ENCODE measurements around the gene ZNF488.
"Not testable (repeated sequence)": the region's sequence is repeated elsewhere in the genome, so short reads cannot be mapped to it uniquely, and the experiment has no call there.

ZNF488 gene

DNA sequence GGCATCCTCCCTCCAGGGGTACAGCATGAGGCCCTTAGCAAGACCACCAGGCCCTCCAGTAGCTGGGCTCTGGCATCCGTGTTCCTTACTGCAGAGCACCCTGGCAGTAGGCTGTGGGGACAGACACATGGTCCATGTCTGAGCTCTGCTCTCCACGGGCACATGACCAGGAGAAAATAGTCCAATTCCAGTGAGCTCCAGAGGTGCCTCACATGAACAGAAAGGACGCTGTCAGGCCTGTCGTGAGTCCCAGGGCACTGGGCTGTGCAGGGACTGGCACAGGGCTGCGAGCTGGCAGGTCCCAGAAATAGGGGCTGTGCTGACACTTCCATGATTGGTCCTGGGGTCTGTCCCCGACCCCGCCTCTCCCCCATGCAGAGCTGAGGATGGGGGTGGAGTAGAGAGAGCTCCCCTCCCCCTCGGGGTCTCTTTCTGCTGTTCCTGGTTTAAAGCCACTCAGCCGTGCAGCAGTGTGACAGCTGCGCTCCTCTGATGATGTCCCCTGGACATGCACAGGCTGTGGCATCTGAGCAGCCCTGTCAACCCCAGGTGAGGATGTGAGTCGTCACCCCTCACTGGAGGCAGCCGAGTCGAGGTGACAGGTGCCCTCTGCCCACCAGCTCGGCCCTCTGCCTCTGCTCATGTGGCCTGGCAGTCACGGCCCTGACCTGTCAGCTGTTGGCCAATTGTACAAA lies 25.2 kb upstream of the ZNF488 start:
- DNase-seq: no peak

DNA sequence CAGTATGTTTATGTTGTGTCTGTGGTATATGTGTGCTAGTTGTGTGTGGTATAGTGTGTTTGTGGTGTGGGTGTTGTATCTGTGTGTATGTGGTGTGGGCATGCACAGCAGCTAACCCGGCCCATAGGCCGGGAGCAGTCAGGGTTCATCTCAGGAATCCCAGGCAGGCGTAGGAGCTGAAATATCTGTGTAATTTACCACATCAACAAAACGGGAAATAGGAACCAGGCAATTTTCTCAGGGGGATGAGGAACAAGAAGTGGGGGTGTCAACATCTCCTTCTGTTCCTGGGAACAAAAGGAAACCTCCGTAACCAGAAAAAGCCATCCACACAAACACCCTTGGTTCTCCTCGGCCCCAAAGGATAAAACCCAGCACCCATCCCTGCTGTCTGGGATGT lies 24.5 kb upstream of the ZNF488 start:
- DNase-seq: no peak

DNA sequence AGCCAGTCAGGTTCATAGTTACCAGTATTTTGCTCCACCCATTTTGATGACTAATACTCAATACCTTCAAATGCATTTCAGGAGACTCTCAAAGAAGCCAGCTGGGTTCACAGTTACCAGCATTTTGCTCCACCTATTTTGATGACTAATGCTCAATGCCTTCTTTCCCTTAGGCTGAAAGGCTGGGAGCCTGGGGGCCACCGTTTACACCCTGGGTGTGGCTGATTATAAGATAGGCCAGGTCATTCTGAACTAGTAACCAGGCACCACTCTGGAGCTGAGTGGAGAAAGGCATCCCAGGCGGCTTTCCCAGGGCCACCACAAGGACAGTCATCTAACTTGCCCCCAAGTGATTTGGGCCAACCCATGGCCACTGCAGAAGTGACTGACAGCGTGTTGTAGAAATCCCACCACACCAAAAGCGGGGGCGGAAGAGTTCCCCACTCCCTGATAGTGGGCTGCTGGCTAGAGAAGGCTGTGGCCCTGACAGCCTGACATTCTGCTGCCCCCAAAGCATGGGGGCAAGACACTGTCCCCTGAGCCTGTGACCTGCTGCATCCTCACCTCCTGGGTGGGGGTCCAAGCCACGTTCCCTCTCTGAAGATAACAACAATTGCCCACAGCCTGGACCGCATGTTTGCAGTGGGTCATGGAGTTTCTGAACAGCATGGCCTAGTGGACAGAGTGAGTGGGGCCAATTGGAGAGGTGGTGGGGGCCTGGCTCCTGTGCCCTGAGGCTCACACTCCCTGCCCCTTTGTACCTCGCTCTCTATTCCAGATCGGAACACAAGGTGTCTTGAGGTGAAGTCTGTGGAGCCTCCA lies 23.0 kb upstream of the ZNF488 start:
- DNase-seq: no peak

DNA sequence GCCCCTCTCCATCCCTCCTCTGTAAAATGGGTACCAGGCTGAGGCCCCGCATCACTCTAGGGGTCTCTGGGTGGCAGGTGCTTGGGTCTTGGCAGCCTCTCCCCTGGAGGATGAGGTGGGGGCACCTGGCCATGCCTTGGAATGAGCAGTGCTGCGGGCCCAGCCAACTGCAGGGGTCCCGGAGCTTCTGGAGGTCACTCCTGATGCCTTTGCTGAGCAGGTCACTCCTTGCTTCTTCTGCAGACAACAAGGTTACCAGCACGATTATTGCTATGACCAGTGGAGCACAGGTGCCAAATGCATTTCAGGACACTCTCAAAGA lies 22.4 kb upstream of the ZNF488 start:
- no peak for DNase-seq

DNA sequence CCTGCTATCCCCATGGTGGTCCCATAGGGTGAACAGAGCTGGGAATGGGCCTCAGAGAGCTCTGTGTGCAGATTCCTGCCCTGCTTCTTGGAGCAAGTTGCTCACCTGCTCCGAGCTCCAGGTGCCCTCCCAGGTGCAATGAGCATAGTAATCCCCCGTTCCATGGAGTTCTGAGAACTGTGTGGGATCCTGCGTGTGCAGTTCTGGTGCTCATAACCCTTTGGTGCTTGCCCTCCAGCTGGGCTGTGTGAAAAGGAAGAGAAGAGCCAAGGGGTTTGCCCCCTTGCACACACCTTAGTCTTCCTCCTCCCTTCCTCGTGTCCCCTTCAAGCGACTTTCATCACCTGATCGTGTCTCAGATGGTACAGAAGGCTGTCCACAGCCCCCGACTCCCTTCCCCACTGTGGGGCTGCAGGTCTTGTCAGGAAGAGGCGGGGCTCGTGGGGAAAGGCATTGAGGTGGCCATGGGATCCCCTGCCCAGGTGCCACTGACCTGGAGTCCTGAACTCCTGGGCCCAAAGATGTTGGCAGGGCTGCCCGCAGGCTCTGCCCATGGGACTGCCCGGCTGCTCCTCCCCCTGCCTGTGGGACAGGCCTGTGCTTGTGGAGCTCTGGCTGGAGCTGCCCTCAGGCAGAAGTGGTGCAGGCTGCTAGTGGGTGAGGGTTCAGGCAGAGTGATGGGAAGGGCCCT lies 21.9 kb upstream of the ZNF488 start:
- DNase-seq: no peak

DNA sequence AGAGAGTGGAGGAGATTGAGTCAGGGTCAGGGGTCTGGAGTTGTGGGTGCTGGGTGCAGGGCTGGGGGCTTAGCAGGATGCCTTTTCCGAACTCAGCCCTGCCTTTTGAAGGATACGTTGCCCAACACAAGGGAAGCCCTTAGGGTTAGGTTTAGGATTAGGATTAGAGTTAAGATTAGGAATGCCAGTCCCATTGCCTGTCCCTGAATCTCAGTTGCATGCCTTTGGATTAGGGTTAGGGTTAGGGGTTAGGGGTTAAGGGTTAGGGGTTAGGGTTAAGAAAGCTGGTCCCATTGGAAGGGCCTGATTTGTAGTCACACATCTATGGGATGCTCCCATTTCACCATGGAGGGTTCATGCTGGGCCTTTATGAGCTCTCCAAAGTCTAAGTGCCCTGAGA lies 20.8 kb upstream of the ZNF488 start:
- no peak for DNase-seq

DNA sequence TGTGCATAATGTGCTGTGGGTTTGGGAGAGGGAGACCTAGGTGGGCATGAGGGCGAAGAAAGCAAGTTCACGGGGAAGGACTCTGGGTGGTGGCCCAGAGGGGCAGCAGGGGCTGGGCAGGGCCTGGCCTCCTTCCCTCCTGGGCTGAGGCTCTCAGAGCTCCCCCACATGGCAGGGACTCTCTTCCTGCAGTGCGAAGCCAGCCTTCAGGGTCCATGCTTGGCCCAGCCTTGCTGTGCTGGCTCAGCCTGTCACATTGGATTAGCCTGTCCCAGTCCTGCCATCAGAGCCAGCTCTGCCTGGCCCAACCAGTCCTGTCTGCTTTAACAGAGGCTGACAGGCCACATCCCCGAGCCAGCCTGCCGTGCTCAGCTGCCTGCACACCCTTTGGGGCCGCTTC lies 20.4 kb upstream of the ZNF488 start:
- no peak for DNase-seq

DNA sequence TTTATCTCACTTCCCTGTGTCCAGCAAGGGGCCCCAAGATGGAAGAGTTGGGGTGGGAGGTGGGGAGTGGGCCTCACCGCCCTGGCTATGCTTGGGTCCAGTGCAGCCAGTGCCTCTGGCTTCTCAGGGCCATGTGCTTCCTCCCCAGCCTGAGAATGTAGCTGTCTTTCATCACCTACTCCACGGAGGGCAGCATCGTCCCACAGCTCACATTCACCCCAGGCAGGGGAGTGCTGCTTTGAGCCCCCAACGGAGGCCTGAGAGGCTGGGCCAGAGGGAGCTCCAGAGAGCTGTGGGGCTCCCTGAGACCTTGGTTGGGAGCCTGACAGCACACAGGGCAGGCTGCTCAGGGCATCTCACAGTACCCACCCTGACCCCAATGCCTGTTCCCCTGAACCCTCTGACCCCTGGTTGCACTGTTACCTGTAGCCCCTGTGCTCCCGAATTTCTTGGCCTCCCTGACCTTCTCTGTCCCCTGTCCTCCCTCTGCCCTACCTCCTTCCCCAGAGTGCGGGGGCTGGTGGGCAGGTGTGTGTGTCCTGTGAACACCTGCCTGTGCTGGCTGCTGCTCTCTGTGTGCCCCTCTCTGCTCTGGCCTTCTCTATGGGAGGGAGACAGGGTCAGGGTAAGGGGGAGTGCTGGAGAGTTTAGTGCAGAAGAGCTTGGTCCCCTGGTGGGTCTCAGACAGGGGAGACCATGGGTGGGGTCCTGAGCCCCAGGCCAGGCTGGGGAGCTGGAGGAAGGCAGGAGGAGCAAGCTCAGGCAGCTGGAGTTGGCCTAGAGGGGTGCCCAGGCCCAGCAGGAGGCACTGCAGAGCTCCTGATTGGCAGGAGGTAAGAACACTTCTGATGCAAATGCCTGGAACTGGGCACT lies 19.6 kb upstream of the ZNF488 start:
- no peak for DNase-seq

DNA sequence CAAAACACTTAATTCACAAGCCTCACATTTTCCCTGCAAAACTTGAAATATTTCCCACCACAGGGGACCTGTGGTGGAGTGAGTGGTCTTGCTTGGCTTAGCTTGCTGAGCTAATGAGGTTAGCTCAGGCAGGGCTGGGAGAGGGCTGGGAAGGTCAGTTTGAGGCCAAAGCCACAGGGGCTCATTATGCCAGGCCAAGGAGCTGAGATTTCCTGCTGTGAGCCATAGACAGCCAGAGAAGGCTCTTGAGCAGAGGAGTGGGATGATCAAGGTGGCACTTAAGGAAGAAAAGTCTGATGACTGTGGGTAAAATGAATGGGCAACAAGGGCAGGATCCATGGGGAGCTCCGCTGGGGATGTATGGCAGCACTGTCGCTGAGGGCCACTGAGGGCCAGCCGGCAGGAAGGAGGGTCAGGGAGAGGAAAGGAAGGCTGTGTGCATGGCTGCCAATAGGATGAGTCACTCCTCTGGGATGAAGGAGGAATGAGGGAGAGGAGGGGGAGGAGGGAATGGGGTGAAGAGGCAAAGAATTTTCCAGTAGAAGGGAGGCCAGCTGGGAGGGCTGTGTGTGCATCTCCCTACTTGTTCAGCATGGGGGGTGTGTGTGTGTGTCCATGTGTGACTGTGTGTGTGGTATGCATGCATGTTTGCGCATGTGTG lies 18.7 kb upstream of the ZNF488 start:
- no peak for DNase-seq

DNA sequence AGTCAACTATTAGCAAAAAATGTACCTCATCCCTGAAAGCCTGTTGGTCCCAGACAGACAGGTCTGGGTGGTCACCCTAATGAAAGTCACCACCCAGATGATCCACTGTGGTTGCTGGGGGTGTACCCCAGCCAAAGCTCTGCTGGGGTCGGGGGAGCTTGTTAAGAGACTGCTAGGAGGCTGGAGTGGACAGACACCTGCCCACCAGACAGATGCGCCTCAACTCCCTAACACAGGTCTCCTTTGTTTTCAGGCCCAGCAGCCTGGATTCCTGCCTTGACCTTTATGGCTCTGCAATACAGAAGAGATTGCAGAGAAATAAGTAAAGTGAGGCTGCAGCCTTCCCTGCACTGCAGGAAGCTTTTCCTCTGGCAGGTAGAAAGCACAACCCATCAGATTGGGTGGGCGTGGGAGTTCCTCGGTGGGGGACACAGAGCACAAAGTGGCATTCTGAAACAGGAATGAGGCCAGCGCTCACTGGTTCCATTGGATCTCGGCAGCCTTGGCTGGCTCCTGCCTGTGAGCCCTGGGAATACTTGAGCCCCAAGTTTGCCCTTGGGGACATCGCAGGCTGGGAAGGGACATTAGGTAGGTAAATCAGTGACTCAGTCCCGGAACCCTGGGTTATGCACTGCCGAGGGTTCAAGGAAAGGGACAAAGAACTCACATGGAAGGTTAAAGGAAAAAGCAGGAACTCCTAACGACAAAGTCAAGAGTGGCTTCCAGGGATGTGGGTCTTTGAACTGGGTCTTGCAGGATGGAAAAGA lies 18.0 kb upstream of the ZNF488 start:
- no peak for DNase-seq

DNA sequence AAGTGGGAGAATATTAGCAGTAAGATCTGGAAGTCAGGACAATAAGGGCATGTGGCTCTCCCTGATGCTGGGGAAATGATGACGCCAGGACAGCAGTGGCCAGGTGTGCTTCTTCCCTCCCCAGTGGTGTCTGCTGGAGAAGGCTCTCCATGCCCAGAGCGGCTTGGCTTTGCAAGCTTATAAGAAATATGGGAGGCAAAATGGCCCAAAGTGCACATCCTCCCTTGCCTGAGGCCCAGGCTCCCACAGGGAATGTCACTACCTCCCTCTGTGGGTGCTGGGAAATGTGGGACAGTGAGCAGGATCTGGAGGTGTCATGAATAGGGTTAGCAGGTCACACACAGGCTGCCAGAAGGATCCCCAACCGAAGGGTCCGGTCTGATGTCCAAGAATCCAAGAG lies 17.1 kb upstream of the ZNF488 start:
- no peak for DNase-seq

DNA sequence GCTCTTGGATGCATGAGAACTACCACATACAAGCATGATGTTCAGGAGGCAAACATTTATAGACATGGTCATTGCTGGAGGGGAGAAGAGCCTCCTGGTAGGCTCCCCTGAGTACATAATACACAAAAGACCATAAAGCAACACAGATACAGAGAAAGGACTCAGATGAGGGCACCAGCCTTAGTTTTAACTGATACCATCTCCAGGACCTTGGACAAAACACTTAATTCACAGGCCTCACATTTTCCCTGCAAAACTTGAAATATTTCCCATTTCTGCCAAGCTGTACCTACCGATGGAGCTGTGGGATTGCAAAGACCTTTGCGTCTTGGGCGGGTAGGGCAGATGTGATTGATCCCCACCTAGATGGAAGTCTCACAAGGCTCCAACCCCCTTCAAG lies 16.7 kb upstream of the ZNF488 start:
- no peak for DNase-seq

DNA sequence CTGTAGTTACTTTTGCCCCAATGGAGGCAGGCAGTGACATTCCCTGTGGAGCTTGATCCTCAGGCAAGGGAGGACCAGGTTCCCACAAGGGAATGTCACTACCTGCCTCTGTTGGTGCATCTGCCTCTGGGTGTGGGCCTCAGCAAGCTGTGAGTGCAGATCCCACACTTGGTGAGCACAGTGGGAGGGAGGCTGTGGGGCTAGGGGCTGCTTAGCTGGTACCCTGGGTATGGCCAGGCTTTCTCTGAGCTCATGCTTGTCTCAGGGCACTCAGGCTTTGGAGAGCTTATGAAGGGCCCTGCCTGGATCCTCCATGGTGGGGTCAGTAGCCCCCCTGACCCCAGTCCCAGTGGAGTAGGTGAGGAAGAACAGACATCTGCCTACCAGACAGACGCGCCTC lies 16.2 kb upstream of the ZNF488 start:
- DNase-seq: no peak

DNA sequence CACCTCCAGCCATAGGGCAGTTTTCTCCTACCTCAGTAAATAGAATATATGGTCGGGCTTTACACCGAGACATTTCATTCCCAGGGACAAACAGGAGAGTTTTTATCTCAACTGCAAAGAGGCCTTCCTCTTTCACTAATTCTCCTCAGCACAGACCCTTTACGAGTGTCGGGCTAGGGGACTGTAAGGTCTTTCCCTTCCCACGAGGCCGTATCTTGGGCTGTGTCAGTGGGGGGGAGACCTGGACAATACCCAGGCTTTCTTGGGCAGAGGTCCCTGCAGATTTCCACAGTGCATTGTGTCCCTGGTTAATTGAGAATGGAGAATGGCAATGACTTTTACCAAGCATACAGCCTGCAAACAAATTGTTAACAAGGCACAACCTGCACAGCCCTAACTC lies 13.2 kb upstream of the ZNF488 start:
- no peak for DNase-seq

DNA sequence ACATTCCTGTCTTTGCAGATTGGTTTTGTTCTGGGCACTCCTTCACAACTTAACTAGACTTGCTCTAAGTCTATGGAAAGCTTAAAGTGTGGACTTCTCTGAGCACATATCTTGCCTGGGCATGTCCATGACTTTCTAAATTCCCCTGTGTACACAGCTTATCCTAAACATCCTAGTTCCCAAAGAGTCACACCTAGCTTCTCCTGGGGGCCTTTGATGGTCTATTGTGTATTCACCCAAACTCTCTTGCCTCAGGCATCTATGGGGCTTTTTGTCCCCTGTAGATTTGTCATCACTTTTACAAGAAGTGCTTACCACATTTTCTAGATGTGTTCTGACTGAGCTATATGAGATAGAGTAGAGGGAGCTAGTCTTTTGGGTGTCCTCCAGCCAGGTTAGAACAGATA lies 12.2 kb upstream of the ZNF488 start:
- DNase-seq: no peak

DNA sequence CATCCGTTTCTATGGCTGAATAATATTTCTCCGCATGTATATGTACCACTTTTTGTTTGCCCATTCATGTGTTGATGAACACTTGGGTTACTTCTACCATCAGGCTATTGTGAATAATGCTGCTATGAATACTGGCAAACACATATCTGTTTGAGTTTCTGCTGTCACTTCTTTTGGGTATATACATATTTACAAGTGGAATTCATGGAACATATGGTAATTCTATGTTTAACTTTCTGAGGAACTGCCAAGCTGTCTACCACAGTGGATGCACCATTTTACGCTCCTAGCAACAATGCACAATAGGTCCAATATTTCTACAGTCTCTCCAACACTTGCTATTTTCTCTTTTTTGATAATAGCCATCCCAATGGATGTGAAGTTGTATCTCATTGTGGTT lies 5.5 kb upstream of the ZNF488 start:
- DNase-seq: no peak

DNA sequence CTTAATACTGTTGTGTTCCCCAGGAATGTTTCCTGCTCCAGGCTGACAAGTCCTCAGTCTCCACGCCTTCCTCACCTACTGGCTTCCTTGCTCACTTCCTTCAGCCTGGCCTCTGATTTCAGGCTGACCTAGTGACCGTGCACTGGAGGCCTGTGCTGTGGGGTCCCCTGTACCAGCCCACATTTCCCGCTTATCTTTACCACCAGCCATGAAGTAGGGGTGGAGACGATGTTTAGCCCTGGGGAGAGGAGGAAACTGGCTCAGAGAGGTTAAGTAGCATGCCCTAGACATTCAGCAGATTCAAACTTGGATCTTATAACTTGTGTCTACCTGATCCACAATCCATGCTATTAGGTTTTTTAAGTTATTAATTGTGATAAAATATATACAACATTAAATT lies 4.8 kb upstream of the ZNF488 start:
- no peak for DNase-seq

DNA sequence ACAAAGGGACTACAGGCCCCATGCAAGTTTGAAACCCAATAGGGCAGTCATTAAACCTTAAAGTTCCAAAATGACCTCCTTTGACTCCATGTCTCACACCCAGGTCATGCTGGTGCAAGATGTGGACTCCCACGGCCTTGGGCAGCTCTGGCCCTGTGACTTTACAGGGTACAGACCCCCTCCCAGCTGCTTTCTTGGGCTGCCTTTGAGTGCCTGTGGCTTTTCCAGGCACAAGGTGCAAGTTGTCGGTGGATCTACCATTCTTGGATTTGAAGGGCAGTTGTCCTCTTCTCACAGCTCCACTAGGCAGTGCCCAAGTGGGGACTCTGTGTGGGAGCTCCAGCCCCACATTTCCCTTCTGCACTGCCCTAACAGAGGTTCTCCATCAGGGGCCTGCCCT lies 2.0 kb upstream of the ZNF488 start:
- DNase-seq: not testable (repeated sequence)

DNA sequence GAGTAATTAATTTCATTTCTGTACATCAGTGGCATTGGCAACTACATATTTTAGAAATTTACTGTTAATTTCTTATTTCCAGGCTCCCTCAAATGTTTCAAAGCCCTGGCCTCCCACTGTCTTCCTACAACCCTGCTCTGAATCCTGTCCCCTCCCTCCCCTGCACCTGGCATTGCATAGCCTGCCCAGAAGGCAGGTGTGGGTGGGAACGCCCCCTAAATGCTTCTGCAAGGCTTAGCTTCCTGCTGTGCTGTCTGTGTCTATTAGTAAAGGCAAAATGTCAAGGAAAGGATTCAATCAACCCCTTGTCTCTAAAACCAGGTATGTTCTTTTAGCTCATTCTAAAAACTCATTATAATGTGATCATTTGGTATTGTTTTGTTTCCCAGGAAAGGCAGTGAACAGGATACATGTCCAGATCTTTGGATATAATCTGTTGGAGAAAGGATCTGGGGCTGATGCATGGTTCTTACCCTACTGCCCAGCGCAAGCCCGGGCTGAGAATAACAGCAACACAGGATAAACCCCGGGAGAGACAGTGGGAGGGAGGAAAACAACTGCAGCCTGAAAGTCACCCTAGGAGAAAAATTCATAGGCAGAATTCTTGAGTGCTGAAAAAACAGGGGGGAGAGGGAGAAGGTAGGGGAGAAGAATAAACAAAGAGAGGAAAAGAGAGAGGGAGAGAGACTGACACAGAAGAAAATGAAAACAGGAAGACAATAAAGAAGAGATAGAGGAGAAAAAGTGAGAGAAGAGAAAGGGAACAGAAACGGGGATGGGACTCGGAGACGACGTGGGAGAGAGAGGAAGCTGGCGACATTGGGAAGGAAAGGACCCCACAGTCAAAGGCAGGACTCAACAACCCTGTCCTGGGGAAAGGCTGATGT lies 589 bp downstream of the ZNF488 start:
- DNase-seq: no peak

DNA sequence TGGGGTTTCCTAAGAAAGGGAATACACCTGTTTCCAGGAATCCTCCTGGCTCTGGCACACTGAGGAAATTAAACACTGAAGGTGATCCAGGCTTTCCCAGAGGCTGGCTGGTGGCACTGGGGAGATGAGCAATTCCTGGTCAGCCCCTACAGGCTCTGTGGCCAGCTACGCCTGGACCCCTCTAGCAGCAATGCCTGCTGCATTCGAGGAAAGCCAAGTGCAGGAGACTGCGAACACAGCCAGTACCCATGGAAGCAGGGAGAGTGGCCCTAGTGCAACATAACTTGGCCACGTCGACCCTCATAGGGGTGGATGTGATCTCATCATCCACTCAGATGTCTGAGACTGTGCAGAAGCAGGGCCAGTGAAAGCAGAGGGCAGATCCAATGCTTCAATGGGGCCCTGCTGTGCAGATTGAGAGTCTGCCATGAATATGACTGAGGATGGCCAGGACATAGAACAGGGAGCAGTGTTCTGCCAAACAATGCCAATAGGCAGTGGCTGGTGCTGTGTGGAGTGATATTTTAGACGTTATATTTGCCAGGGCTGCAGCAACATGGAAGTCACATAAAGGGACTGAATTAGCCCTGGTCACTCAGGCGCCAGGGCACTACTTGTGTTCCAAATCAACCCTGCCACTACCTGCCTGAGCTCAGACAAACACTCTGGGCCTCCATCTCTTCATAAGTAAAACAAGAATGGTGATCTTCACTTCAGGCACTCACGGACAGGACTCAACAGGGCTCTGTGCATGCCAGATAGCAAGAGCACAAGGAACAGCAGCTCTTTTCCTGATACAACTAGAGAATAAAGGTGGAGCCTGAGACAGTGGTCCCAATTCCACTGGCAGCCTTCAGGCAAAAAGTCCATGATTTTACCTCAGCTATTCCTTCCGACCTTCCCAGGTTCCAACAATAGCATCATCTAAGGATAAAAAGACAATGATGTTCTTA lies 2.4 kb downstream of the ZNF488 start:
- no peak for DNase-seq
